ENCODE results near the gene LRRC26. TPM values are rescaled to one million over a fixed set of nuclear protein-coding genes. Genes with fewer than 3 reads are reported as not detected.

LRRC26 gene
- total and polyA plus RNA-seq, 2 of the 13 experiments (the other 11 are each of a cell fraction or from before 2014, with no cell fraction given): not detected

GRCh38 chr9:137201205-137201868 is 31.5 kb upstream of the LRRC26 start (continued):
- no peak for TF ChIP-seq ARID5B (CRISPR knock-in tag; IDR thresholded peaks at IDR 0.05)
- no peak for TF ChIP-seq AFF4 (CRISPR knock-in tag; IDR thresholded peaks at IDR 0.05)
- no peak for TF ChIP-seq CAMTA2 (CRISPR knock-in tag; IDR thresholded peaks at IDR 0.05; ENCODE audit: borderline replicate concordance)
- no peak; the same call in 1 of the 2 replicates for TF ChIP-seq HIVEP1 (CRISPR knock-in tag; IDR thresholded peaks at IDR 0.05)
- no peak; the same call in 1 of the 2 replicates for TF ChIP-seq SAP130 (CRISPR knock-in tag; IDR thresholded peaks at IDR 0.05; ENCODE audit: low read depth)
- TF ChIP-seq ZNF703 (CRISPR knock-in tag; IDR thresholded peaks at IDR 0.05; ENCODE audit: borderline replicate concordance): 0 out of 2 replicates have a peak, but pooled peaks have one; percentile 6
- TF ChIP-seq ZNF780A (CRISPR knock-in tag; IDR thresholded peaks at IDR 0.05): no peak
- no peak for TF ChIP-seq GABPA (IDR thresholded peaks at IDR 0.05; ENCODE audit: low read depth, low read length)
- TF ChIP-seq GABPA (CRISPR knock-in tag; IDR thresholded peaks at IDR 0.05; ENCODE audit: low read depth): no peak
- peak; percentile 2; the same call in 1 of the 2 replicates for TF ChIP-seq DNMT1 (CRISPR knock-in tag; IDR thresholded peaks at IDR 0.05)
- TF ChIP-seq SIN3A (IDR thresholded peaks at IDR 0.05; ENCODE audit: borderline replicate concordance, low read depth, low read length): no peak
- TF ChIP-seq IKZF4 (CRISPR knock-in tag; IDR thresholded peaks at IDR 0.05; ENCODE audit: borderline replicate concordance, low read depth, not compliant biosample characterization): no peak
- TF ChIP-seq JDP2 (CRISPR knock-in tag; IDR thresholded peaks at IDR 0.05; ENCODE audit: borderline replicate concordance): no peak
- 0 out of 2 replicates have a peak, but pooled peaks have one; percentile 28 for TF ChIP-seq ZNF230 (CRISPR knock-in tag; IDR thresholded peaks at IDR 0.05)
- TF ChIP-seq ZNF879 (CRISPR knock-in tag; IDR thresholded peaks at IDR 0.05): no peak; the same call in none of the 2 replicates
- TF ChIP-seq ATF5 (CRISPR knock-in tag; IDR thresholded peaks at IDR 0.05; ENCODE audit: low read depth): no peak
- TF ChIP-seq ZFP1 (CRISPR knock-in tag; IDR thresholded peaks at IDR 0.05): no peak
- no peak for TF ChIP-seq ZZZ3 (CRISPR knock-in tag; IDR thresholded peaks at IDR 0.05; ENCODE audit: borderline replicate concordance)
- TF ChIP-seq ZGPAT (CRISPR knock-in tag; IDR thresholded peaks at IDR 0.05): peak; percentile 63; the same call in 1 of the 2 replicates

Data from HepG2 (cell line).